GM10266 (cell line): ENCODE measurements around the gene HSPB7.
"Not testable (repeated sequence)": the region's sequence is repeated elsewhere in the genome, so short reads cannot be mapped to it uniquely, and the experiment has no call there.

Experiments
- DNase-seq: peaks from one replicate; pipeline ENCODE4 v3.0.0; 2012; ENCODE audit errors: extremely low spot score
- CTCF ChIP-seq: IDR thresholded peaks from 2 replicates; pipeline ENCODE4 v1.5.1; 2012; ENCODE audit warnings: mild to moderate bottlenecking, low read depth; ENCODE audit not compliant: control insufficient read depth, insufficient read depth; ENCODE audit errors: missing control alignments

Gene HSPB7

GRCh38 chr1:16051039-16051438 is 33.2 kb upstream of the HSPB7 start:
- no peak for DNase-seq
- no peak for TF ChIP-seq CTCF

GRCh38 chr1:16050328-16050727 is 32.5 kb upstream of the HSPB7 start:
- no peak for DNase-seq
- no peak for TF ChIP-seq CTCF

- TF ChIP-seq CTCF, result no peak
- DNase-seq, result no peak
Observed at GRCh38 chr1:16048573-16049189, 30.8 kb upstream of the HSPB7 start.

- TF ChIP-seq CTCF, result no peak
- DNase-seq, result no peak
Observed at GRCh38 chr1:16047791-16048475, 30.1 kb upstream of the HSPB7 start.

- TF ChIP-seq CTCF, result no peak
- DNase-seq, result no peak
Observed at GRCh38 chr1:16046842-16047241, 29.0 kb upstream of the HSPB7 start.

- DNase-seq, result no peak
- TF ChIP-seq CTCF, result no peak
Observed at GRCh38 chr1:16043950-16044349, 26.1 kb upstream of the HSPB7 start.

- DNase-seq, result no peak
- TF ChIP-seq CTCF, result no peak
Observed at GRCh38 chr1:16043521-16043920, 25.7 kb upstream of the HSPB7 start, which contains the start of gene CLCNKB. Gene CLCNKB, plus strand, starts transcription at chr1:16043782. Its CDS starts 711 bp downstream, at chr1:16044493.

GRCh38 chr1:16042654-16043053 is 24.8 kb upstream of the HSPB7 start:
- DNase-seq, result not testable (repeated sequence)
